Measurements from ENCODE around the gene CDK16. TPM values are rescaled to one million over a fixed set of nuclear protein-coding genes. Genes with fewer than 3 reads are reported as not detected.

CDK16 gene
- total RNA-seq, 5 donors from 2014 or later (not counting 1 experiment from before 2014, with no cell fraction given) = 54.7 to 139 (median 60.4) TPM

DNA sequence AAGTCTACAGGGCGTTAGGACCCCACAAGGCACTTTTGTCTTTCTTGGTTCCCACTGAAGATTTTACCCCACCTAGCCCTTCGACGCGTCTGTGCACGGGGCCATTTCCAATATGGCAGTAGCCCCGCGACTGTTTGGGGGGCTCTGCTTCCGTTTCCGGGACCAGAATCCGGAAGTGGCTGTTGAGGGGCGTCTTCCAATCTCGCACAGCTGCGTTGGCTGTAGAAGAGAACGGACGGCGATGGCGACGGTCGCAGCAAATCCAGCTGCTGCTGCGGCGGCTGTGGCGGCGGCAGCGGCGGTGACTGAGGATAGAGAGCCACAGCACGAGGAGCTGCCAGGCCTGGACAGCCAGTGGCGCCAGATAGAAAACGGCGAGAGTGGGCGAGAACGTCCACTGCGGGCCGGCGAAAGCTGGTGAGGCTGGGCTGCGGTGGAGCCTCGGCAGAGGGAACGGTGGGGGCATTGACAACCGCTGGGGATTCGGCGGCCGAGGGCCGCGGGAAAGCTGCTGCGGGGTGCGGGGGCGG lies 14.4 kb downstream of the CDK16 start, which contains the start of gene USP11:
Gene USP11 (plus strand): TSS at position 207 of the 530 bp plus-strand sequence. CDS start 35 bp downstream, at position 242.
- Histone ChIP-seq H3K4me1 (ENCODE audit: control insufficient read depth in 1 of 2, extremely low read depth in 1 of 2, insufficient read depth in 2 of 2, low read length in 2 of 2) (peaks cover 2 to 17% of the 10 kb centered on the region in 2 experiments), H3K4me3 (ENCODE audit: control insufficient read depth in 1 of 2, extremely low read depth in 1 of 2, low read length in 1 of 2) (peak within 1 kb of the TSS; percentile 73 to 95), H3K27ac (ENCODE audit: low read length) (peak within 1 kb of the TSS; percentile 99), H3K27me3 (replicated peaks in 1 of 2; ENCODE audit: control insufficient read depth in 2 of 2, extremely low read depth in 1 of 2, insufficient read depth in 2 of 2, low read length in 1 of 2) (no peaks in the 10 kb centered on the region), H3K9me3 (no peaks in the 10 kb centered on the region), H3K36me3 (ENCODE audit: control insufficient read depth in 2 of 2, extremely low read depth in 1 of 2, insufficient read depth in 1 of 2, low read length in 1 of 2) (peaks cover 8 to 10% of the 10 kb centered on the region in 2 donors)
- H3K27me3 Mint-ChIP-seq = no peaks in the 10 kb centered on the region
- peak within 1 kb of the TSS; percentile 92 to 96 (median 94) for H3K4me3 Mint-ChIP-seq
- H3K9me3 Mint-ChIP-seq = no peaks in the 10 kb centered on the region
- POLR2A ChIA-PET = interaction anchor here (0.5 to 1.4 kb wide), 10 partner anchors 9 to 1726 kb away, joined by 3 to 19 read pairs (median 5); partner anchors contain the start of gene CDK16 (in 2 of the 2)
- H3K4me1 Mint-ChIP-seq = peaks cover 29 to 34% (median 32%) of the 10 kb centered on the region in 3 donors
- DNase-seq (peak in 34 of 35 experiments; percentile 24 to 73 (median 56)), ATAC-seq (replicated peaks in 1 of 4) (peak; percentile 20 to 42 (median 40))
- 0% methylated on average over 24 of the region's 46 CpGs for WGBS (ENCODE audit: insufficient coverage)
- CTCF ChIA-PET = interaction anchor here in 1 of 2 donors (0.9 to 1.6 kb wide), 2 partner anchors 15 to 152 kb away, joined by 3 to 5 read pairs; no protein-coding TSS in a partner anchor
- peaks cover 9% of the 10 kb centered on the region for H3K36me3 Mint-ChIP-seq
- peak within 1 kb of the TSS; percentile 99 for H3K27ac Mint-ChIP-seq

DNA sequence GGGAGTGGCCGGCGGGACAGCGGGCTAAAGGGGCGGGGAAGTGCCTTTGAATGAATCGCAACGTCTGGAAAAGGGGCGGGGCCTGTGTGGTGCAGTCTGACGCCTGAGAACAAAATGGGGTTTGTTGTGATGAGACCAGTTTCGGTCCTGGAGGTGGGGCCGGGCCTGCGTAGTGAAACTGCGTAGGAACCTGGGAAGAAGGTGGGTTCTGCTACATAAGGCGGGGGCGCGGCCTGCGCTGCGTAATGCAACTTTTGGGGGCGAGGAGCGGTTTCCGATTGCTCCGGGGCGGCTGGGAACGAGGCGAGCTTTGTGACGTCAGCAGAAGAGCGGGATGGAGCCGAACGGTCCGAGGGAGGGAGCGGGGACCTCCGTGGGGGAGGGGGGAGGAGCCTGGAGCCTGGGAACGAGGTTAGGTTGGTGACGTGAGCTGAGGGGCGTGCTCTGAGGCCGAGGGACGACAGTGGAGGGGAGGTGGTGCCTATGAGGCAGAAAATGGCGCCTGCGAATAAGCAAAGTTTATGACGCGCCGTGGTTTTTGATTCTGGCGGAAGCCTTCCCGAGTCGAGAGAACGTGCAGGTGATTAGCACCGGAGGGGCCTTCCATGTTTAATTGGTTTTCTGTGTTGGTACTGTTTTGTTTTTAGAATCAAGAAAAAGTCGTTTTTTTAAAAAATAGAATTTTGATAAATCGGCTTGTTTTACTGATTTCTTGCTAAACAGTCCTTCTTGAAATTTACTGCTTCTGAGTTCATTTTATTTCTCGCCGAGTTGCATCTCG lies 15.0 kb downstream of the CDK16 start:
- DNase-seq (peak; percentile 81 to 97 (median 95)), ATAC-seq (replicated peaks in 1 of 4) (peak; percentile 87 to 91 (median 90))
- Mint-ChIP-seq H3K27ac (peak overlapping the region; percentile 99), H3K9me3 (no peaks in the 10 kb centered on the region), H3K36me3 (peaks cover 9% of the 10 kb centered on the region), H3K4me1 (peaks cover 29 to 34% (median 32%) of the 10 kb centered on the region in 3 donors), H3K27me3 (no peaks in the 10 kb centered on the region), H3K4me3 (peak overlapping the region; percentile 92 to 96 (median 94))
- WGBS (ENCODE audit: insufficient coverage) = 0% methylated on average over 11 of the region's 51 CpGs
- Histone ChIP-seq H3K9me3 (no peaks in the 10 kb centered on the region), H3K4me3 (ENCODE audit: control insufficient read depth in 1 of 2, extremely low read depth in 1 of 2, low read length in 1 of 2) (peak overlapping the region; percentile 73 to 95), H3K4me1 (ENCODE audit: control insufficient read depth in 1 of 2, extremely low read depth in 1 of 2, insufficient read depth in 2 of 2, low read length in 2 of 2) (peaks cover 2 to 17% of the 10 kb centered on the region in 2 experiments), H3K27me3 (replicated peaks in 1 of 2; ENCODE audit: control insufficient read depth in 2 of 2, extremely low read depth in 1 of 2, insufficient read depth in 2 of 2, low read length in 1 of 2) (no peaks in the 10 kb centered on the region), H3K36me3 (ENCODE audit: control insufficient read depth in 2 of 2, extremely low read depth in 1 of 2, insufficient read depth in 1 of 2, low read length in 1 of 2) (peaks cover 5 to 8% of the 10 kb centered on the region in 2 donors), H3K27ac (ENCODE audit: low read length) (peak overlapping the region; percentile 99)
- POLR2A ChIA-PET = interaction anchor here (0.5 to 1.4 kb wide), 11 partner anchors 9 to 1725 kb away, joined by 3 to 19 read pairs (median 5); partner anchors contain the start of genes CDK16 (in 2 of the 2), NDUFB11 (in 1 of the 2) and RBM10 (in 1 of the 2)
- CTCF ChIA-PET = interaction anchor here in 1 of 2 donors (0.9 to 1.6 kb wide), 2 partner anchors 16 to 151 kb away, joined by 3 to 5 read pairs; no protein-coding TSS in a partner anchor

- Mint-ChIP-seq H3K9me3 (no peaks in the 10 kb centered on the region), H3K36me3 (peaks cover 6% of the 10 kb centered on the region), H3K4me3 (peak overlapping the region; percentile 61 to 96 (median 62)), H3K27ac (peak overlapping the region; percentile 44 to 52), H3K4me1 (peaks cover 29 to 34% (median 32%) of the 10 kb centered on the region in 3 donors), H3K27me3 (peaks cover 0 to 7% of the 10 kb centered on the region in 2 donors)
- H3K27ac ChIP-seq (ENCODE audit: low read length) = peak overlapping the region; percentile 99
- H3K4me1 ChIP-seq (ENCODE audit: control insufficient read depth in 1 of 2, extremely low read depth in 1 of 2, insufficient read depth in 2 of 2, low read length in 2 of 2) = peaks cover 2 to 17% of the 10 kb centered on the region in 2 experiments
- ATAC-seq (replicated peaks in 1 of 4) (no peak), DNase-seq (no peak)
- CTCF ChIA-PET = no interaction called here
- no peaks in the 10 kb centered on the region for H3K9me3 ChIP-seq
- peaks cover 0 to under 1% of the 10 kb centered on the region in 2 donors for H3K36me3 ChIP-seq (ENCODE audit: control insufficient read depth in 2 of 2, extremely low read depth in 1 of 2, insufficient read depth in 1 of 2, low read length in 1 of 2)
- no peaks in the 10 kb centered on the region for H3K27me3 ChIP-seq (replicated peaks in 1 of 2; ENCODE audit: control insufficient read depth in 2 of 2, extremely low read depth in 1 of 2, insufficient read depth in 2 of 2, low read length in 1 of 2)
- POLR2A ChIA-PET = no interaction called here
- WGBS (ENCODE audit: insufficient coverage) = no CpG with 5 or more reads among the region's 3 CpGs
- peak overlapping the region in 1 of 2 donors; percentile 95 for H3K4me3 ChIP-seq (ENCODE audit: control insufficient read depth in 1 of 2, extremely low read depth in 1 of 2, low read length in 1 of 2)
Observed at GRCh38 chrX:47234583-47234982, 16.1 kb downstream of the CDK16 start.

DNA sequence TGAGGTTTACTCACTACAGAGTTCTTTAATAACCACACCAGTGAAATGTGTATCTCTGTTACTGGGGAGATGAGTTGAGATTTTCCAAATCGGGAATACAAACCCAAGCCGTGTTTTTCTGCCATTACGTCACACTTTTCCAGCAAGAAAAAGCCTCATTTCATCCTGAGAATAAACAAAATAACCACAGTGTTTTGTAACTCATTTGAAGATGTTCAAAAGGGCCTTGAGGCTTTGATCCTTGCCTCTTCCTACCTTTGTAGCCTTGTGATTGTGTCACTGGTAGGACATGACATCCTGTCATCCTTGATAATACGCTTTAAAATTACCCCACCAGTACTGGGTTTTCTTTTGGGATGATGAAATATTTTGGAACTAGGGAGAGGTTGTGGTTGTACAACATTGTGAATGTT lies 17.2 kb downstream of the CDK16 start:
- H3K27ac ChIP-seq (ENCODE audit: low read length) = no peak overlapping the region
- Mint-ChIP-seq H3K4me1 (peaks cover 29 to 34% (median 32%) of the 10 kb centered on the region in 3 donors), H3K27ac (peak overlapping the region; percentile 11 to 77), H3K27me3 (peaks cover 0 to 8% of the 10 kb centered on the region in 2 donors), H3K9me3 (no peaks in the 10 kb centered on the region), H3K36me3 (peaks cover 16% of the 10 kb centered on the region), H3K4me3 (peak overlapping the region; percentile 11 to 54 (median 46))
- no peak overlapping the region for H3K4me3 ChIP-seq (ENCODE audit: control insufficient read depth in 1 of 2, extremely low read depth in 1 of 2, low read length in 1 of 2)
- H3K36me3 ChIP-seq (ENCODE audit: control insufficient read depth in 2 of 2, extremely low read depth in 1 of 2, insufficient read depth in 1 of 2, low read length in 1 of 2) = peaks cover 0 to 12% of the 10 kb centered on the region in 2 donors
- no peaks in the 10 kb centered on the region for H3K9me3 ChIP-seq
- POLR2A ChIA-PET = interaction anchor here (0.5 to 1.0 kb wide), 2 partner anchors 18 to 421 kb away, joined by 3 to 4 read pairs; partner anchors contain the start of gene CDK16 (in 1 of the 2)
- DNase-seq = no peak
- H3K4me1 ChIP-seq (ENCODE audit: control insufficient read depth in 1 of 2, extremely low read depth in 1 of 2, insufficient read depth in 2 of 2, low read length in 2 of 2) = peaks cover 2 to 17% of the 10 kb centered on the region in 2 experiments
- no peak for ATAC-seq (replicated peaks in 1 of 4)
- CTCF ChIA-PET = interaction anchor here in 1 of 2 donors (0.5 kb wide), 1 partner anchor 12 kb away, joined by 7 read pairs; no protein-coding TSS in a partner anchor
- no peaks in the 10 kb centered on the region for H3K27me3 ChIP-seq (replicated peaks in 1 of 2; ENCODE audit: control insufficient read depth in 2 of 2, extremely low read depth in 1 of 2, insufficient read depth in 2 of 2, low read length in 1 of 2)
- no CpG with 5 or more reads among the region's 4 CpGs for WGBS (ENCODE audit: insufficient coverage)

GRCh38 chrX:47239199-47239598 lies 20.7 kb downstream of the CDK16 start:
- Histone ChIP-seq H3K4me3 (ENCODE audit: control insufficient read depth in 1 of 2, extremely low read depth in 1 of 2, low read length in 1 of 2) (no peak overlapping the region), H3K4me1 (ENCODE audit: control insufficient read depth in 1 of 2, extremely low read depth in 1 of 2, insufficient read depth in 2 of 2, low read length in 2 of 2) (peaks cover 2 to 4% of the 10 kb centered on the region in 2 experiments), H3K9me3 (no peaks in the 10 kb centered on the region), H3K27me3 (replicated peaks in 1 of 2; ENCODE audit: control insufficient read depth in 2 of 2, extremely low read depth in 1 of 2, insufficient read depth in 2 of 2, low read length in 1 of 2) (no peaks in the 10 kb centered on the region), H3K36me3 (ENCODE audit: control insufficient read depth in 2 of 2, extremely low read depth in 1 of 2, insufficient read depth in 1 of 2, low read length in 1 of 2) (peaks cover 3 to 35% of the 10 kb centered on the region in 2 donors), H3K27ac (ENCODE audit: low read length) (no peak overlapping the region)
- ChIA-PET CTCF (no interaction called here), POLR2A (no interaction called here)
- H3K27me3 Mint-ChIP-seq = peaks cover 0 to 12% of the 10 kb centered on the region in 2 donors
- DNase-seq (no peak), ATAC-seq (replicated peaks in 1 of 4) (no peak)
- no peak overlapping the region for H3K27ac Mint-ChIP-seq
- H3K9me3 Mint-ChIP-seq = no peaks in the 10 kb centered on the region
- H3K36me3 Mint-ChIP-seq = peaks cover 28% of the 10 kb centered on the region
- peaks cover 24 to 26% (median 25%) of the 10 kb centered on the region in 3 donors for H3K4me1 Mint-ChIP-seq
- H3K4me3 Mint-ChIP-seq = no peak overlapping the region
- no CpG with 5 or more reads among the region's 8 CpGs for WGBS (ENCODE audit: insufficient coverage)

Measured in T-cell (primary cell).